GM18517 (cell line): ENCODE measurements around the gene FAM8A1.

Experiments
- ATAC-seq: cut with Tn5 transposase; IDR thresholded peaks from one replicate; pipeline ENCODE4 v1.9.1; 2021; ENCODE audit warnings: mild to moderate bottlenecking, moderate library complexity; ENCODE audit not compliant: unreplicated experiment

FAM8A1 gene

GRCh38 chr6:17600527-17601385 lies 654 bp downstream of the FAM8A1 start:
- ATAC-seq, result peak; percentile 65

- no peak for ATAC-seq
These were observed 1.2 kb downstream of the FAM8A1 start for GRCh38 chr6:17601386-17601703.

DNA sequence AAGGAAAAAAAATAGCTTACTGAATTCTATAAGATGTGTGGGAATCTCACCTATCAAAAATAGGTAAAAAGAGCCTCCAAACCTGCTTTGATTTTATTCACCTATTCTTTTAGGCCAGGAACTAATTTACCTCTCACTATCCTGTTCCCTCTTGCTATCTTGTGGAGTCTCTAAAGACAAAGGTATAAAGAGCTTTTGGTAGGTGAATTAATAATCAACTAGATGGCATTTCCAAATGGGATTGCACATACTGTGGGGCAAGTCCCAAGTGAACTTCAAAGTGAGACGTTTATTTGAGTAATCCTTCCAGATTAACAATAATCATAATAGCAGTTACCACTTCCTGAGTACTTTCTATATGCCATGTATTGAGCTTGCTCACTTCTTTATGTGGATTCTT lies 2.8 kb downstream of the FAM8A1 start:
- ATAC-seq, result no peak

GRCh38 chr6:17606606-17607005 lies 6.5 kb downstream of the FAM8A1 start:
- ATAC-seq, result no peak

GRCh38 chr6:17610835-17611234 lies 10.7 kb downstream of the FAM8A1 start:
- no peak for ATAC-seq

GRCh38 chr6:17612048-17612447 lies 11.9 kb downstream of the FAM8A1 start:
- ATAC-seq, result no peak

DNA sequence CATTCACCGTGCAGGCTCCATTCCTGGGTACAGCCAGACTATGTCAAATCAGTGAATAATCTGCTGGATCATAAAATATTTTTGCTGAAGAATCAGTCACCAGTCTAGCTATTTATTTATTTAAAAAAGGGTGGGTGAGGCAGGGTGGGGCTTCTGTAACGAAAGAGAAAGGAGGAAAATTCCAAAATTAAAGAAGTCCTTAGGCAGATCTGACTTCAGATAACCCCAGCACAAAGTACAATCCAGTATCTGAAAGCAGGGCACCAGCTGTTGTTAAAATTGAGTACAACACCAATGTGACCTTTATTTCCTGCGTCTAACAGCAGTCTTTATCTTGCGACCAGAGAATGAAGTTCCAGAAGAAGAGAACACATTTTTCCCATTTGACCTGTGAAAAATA lies 15.7 kb downstream of the FAM8A1 start:
- ATAC-seq, result no peak

DNA sequence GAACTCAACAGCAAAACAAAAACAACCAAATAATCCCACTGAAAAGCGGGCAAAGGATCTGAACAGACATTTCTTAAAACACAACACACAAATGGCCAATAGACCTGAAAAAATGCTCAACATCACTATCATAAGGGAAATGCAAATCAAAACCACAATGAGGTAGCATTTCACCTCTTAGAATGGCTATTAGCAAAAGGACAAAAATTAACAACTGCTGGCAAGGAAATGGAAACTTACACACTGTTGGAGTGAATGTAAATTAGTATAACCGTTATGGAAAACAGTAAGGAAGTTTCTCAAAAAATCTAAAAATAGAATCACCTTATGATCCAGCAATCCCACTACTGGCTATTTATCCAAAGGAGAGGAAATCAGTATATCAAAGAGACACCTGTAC lies 20.9 kb downstream of the FAM8A1 start:
- peak; percentile 69 for ATAC-seq

DNA sequence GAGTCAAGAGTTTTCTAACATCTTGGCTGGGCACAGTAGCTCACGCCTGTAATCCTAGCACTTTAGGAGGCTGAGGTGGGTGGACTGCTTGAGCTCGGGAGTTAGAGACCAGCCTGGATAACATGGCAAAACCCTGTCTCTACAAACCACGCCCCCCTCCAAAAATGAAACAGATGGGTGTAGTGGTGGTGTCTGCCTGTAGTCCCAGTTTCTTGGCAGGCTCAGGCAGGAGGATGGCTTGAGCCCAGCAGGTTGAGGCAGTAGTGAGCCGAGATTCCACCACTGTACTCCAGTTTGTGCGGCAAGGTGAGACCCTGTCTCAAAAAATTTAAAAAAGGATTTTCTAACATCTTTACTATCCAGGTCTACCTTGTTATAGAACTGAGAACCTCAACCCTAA lies 22.0 kb downstream of the FAM8A1 start:
- ATAC-seq, result no peak

GRCh38 chr6:17624396-17624795 lies 24.3 kb downstream of the FAM8A1 start:
- ATAC-seq, result no peak

DNA sequence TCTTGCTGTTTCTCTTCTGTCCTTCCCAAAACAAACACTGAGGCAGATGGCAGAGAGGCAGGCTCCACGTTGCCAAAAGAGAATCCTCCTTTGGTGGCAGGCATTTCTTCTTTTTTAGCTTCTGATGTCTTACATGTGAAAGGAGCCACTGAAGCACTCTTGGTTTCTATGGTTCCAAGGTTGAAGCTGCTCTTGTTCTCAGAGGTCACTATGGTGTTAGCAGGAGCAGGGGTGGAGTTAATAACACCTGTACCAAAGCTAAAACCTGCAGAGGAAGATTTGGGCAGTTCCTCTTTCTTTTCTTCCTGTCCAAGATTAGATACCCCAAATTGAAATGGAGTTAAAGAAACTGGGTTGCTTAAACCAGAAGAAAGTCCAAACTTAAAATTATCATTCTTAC lies 28.8 kb downstream of the FAM8A1 start:
- ATAC-seq, result no peak

DNA sequence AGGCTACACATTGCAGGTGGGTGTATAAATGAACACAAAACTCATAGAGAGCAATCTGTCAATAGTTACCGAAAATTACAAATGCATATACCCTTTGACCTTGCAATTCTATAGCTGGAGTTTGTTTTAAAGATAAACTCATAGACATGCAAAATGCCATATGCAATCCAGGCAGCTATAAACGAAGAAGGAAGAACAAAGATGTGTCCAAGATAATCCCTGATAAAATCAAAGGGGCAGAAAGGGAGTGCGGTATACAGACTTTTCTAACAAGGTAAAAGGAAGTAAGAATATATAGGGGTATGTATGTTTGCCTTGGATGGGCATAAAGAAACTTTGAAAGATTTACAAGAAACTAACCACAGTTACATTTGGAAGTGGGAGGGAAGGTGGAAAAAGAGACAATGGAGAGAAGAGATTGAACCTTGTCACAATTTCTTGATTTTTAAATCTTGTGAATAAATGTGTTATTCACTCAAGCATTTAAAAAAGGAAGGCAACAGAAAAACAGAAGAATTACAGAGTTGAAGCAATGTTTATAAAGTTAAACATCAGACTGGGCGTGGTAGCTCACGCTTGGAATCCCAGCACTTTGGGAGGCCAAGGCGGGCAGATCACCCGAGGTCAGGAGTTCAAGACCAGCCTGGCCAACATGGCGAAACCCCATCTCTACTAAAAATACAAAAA lies 29.9 kb downstream of the FAM8A1 start:
- no peak for ATAC-seq

DNA sequence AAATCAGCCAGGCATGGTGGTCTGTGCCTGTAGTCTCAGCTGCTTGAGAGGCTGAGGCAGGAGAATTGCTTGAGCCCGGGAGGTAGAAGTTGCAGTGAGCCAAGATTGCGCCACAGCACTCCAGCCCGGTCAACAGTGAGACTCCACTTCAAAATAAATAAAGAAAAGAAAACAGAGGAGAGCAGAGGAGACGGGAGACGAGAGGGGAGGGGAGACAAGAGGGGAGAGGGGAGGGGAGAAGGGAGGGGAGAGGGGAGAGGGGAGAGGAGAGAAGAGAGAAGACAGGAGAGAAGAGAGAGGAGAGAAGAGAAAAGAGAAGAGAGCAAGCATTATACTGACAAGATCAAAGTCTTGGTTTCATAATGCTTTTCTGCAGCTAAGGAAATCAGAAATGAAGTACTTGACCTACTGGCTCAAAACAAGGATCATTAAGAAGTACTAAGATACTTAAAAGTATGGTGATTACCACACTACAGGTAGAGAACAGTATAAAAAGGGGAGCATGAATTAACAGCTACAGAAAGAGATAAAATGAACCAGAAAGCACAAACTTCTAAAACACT lies 30.5 kb downstream of the FAM8A1 start:
- no peak for ATAC-seq

DNA sequence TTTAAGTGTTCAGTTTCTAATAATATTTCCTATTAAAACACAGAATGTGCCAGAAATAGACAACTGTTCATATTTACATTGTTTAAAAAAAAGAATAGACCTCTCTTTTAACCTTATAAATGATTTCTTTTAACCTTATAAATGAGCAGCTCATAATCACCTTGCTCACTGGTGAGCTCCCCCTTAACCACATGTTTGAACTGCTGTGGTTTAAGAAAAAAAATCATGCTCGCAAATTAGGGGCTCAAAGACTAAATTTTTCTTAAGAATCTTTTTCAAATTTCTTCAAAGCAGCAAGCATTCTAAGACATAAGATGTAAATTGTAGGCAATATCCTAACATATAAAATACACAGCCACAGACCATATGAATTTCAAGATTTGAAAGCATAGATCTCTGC lies 32.8 kb downstream of the FAM8A1 start:
- no peak for ATAC-seq

- ATAC-seq, result no peak
These were observed 33.5 kb downstream of the FAM8A1 start for GRCh38 chr6:17633465-17634188.

- no peak for ATAC-seq
These were observed 35.5 kb downstream of the FAM8A1 start for GRCh38 chr6:17635568-17635967.

- ATAC-seq, result no peak
These were observed 38.2 kb downstream of the FAM8A1 start for GRCh38 chr6:17638212-17638715.

- ATAC-seq, result no peak
These were observed 40.4 kb downstream of the FAM8A1 start for GRCh38 chr6:17640477-17640917.

DNA sequence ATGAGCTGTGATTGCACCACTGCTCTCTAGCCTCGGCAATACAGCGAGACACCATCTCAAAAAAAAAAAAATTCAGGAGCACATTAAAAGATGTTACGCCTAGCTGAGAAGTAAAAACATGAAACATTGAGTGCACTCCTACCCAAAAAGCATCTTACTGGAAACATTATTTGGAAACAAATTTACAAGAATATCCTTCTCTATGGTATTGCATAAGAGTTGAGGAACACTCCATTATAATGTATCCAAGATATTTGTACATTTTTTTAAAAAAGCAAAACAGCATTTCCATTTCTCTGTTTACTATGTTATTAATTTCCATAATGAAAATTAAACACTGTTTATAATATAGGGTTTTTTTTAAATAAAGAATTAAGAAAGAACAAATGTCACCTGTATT lies 48.6 kb downstream of the FAM8A1 start:
- no peak for ATAC-seq

- no peak for ATAC-seq
These were observed 50.7 kb downstream of the FAM8A1 start for GRCh38 chr6:17650656-17651309.
